ENCODE data around the gene UGT2B10.
"Not testable (repeated sequence)": the region's sequence is repeated elsewhere in the genome, so short reads cannot be mapped to it uniquely, and the experiment has no call there.

Gene UGT2B10

DNA sequence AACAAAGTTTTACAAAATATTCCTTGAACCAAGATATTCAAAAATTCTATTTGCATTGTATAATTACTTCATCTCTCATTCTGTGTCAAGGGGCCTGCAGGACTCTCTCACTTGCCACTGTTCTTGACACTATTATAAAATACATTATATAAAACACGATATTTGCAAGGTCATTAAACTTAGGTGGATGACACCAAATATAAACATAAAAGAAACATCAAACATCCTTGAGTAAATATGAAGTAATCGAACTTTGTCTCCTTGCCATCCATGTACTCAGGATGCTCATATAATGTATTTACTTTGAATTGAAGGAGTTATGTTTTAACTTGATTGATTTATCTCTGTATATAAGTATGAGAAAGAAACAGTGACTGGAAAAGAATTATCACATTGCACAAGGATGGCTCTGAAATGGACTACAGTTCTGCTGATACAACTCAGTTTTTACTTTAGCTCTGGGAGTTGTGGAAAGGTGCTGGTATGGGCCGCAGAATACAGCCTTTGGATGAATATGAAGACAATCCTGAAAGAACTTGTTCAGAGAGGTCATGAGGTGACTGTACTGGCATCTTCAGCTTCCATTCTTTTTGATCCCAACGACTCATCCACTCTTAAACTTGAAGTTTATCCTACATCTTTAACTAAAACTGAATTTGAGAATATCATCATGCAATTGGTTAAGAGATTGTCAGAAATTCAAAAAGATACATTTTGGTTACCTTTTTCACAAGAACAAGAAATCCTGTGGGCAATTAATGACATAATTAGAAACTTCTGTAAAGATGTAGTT is at the start of gene UGT2B10:
Gene UGT2B10, plus strand, starts transcription at position 378 of the 793 bp plus-strand sequence. Its CDS starts 26 bp downstream, at position 404.
- not testable (repeated sequence) for DNase-seq (ENCODE audit: low spot score)

DNA sequence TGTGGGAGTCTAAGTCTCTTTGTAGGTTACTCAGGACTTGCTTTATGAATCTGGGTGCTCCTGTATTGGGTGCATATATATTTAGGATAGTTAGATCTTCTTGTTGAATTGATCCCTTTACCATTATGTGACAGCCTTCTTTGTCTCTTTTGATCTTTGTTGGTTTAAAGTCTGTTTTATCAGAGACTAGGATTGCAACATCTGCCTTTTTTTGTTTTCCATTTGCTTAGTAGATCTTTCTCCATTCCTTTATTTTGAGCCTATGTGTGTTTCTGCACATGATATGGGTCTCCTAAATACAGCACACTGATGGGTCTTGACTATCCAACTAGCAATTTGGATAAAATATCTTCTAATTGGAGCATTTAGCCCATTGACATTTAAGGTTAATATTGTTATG is 44.0 kb upstream of the UGT2B10 start:
- not testable (repeated sequence) for DNase-seq (ENCODE audit: low spot score)

DNA sequence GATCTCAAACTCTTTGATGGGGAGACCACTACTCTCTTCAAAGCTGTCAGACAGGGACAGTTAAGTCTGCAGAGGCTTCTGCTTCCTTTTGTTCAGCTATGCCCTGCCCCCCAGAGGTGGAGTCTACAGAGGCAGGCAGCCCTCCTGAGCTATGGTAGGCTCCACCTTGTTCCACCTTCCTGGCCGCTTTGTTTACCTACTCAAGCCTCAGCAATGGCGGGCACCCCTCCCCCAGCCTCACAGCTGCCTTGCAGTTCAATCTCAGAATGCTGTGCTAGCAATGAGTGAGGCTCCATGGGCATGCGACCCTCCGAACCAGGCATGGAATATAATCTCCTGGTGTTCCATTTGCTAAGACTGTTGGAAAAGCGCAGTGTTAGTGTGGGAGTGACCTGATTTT is 42.1 kb upstream of the UGT2B10 start:
- DNase-seq (ENCODE audit: low spot score): no peak

DNA sequence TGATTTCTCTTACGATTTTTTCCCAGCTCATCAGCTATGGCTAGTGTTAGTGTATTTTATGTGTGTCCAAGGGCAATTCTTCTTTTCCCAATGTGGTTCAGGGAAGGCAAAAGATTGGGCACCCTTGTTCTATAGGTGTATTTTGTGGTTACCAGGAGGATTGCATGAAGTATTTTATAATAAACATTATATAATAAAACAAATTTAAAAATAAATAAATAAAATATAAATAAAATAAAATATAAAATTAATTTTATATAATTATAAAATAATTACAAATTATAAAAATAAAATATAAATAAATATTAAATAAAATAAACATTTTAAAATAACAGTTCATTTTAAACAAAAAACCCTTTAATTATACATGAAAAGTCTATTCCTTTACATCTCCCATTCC is 35.6 kb upstream of the UGT2B10 start:
- DNase-seq (ENCODE audit: low spot score): no peak

DNA sequence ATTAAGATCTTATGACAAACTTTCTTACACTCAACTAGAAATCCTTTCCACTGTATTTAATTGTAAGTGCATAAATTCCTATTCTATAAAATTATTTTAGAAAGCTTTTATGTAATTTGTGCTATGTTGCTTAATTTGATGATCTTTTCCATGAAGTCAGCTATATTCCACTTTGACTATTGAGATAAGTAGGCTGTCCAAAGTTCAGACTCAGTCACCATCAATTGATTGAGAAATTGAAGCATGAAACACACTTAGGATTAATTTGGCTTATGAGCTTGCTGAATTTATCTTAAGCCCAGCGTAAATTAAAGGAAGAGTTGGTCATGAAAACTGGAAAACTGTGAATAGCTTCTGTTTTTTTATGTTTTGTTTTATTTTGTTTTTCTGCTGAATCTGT is 18.7 kb upstream of the UGT2B10 start:
- no peak for DNase-seq (ENCODE audit: low spot score)

DNA sequence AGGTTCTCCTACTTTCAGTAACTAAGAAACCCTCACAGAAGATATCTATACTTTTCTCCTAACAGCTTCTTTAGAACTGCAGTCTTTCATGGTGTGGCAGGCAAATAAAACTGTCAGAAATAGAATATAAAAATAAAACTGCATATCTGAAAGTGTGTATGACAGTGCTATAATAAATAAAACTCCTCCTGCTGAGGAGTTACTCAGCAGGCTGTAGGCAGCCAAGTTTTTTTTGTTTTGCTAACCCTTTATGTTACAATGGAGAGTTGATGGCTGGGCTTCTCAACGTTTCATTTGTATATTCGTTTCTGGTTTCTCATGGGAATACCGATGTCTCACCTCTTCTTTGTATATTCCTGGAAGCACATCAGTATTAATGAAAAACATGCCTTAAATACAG is 18.2 kb upstream of the UGT2B10 start:
- no peak for DNase-seq (ENCODE audit: low spot score)

DNA sequence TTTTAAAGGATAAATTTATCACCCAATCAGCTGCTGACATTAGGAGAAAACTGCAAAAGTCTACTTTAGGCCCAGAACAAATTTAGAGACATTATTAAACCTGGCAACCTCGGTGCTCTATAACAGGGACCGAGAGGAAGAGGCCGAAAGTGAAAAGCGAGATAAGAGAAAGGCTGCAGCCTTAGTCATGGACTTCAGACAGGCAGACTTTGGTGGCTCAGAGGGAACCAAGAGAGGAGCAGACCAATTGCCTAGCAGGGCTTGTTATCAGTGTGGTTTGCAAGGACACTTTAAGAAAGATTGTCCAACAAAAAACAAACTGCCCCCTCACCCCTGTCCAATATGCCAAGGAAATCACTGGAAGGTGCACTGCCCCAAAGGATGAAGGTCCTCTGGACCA is 12.8 kb upstream of the UGT2B10 start:
- DNase-seq (ENCODE audit: low spot score): no peak

DNA sequence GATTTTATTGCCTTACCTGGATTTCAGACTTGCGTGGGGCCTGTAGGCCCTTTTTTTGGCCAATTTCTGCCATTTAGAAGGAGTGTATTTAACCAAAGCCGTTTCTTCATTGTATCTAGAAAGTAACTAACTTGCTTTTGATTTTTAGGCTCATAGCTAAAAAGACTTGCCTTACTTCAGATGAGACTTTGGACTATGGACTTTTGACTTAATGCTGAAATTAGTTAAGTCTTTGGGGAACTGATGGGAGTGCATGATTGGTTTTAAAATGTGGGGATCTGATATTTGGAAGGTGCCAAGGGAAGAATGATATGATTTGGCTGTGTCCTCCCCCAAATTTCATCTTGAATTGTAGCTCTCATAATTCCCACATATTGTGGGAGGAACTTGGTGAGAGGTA is 7.7 kb upstream of the UGT2B10 start:
- no peak for DNase-seq (ENCODE audit: low spot score)

DNA sequence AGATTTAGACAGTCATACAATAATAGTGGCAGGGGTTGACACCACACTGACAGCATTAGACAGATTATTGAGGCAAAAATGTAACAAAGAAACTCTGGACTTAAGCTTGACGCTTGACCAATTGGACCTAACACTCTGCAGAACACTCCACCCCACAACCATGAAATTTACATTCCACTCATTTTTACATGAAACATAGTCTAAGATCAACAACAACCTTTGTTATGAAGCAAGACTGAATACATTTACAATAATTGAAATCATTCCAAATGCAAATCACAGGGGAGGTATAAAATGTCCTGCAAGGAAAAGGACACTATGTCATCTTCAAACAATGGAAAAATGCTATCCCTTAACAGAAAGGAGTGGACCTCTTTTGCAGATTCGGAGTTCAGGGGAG is 4.9 kb upstream of the UGT2B10 start:
- no peak for DNase-seq (ENCODE audit: low spot score)

DNA sequence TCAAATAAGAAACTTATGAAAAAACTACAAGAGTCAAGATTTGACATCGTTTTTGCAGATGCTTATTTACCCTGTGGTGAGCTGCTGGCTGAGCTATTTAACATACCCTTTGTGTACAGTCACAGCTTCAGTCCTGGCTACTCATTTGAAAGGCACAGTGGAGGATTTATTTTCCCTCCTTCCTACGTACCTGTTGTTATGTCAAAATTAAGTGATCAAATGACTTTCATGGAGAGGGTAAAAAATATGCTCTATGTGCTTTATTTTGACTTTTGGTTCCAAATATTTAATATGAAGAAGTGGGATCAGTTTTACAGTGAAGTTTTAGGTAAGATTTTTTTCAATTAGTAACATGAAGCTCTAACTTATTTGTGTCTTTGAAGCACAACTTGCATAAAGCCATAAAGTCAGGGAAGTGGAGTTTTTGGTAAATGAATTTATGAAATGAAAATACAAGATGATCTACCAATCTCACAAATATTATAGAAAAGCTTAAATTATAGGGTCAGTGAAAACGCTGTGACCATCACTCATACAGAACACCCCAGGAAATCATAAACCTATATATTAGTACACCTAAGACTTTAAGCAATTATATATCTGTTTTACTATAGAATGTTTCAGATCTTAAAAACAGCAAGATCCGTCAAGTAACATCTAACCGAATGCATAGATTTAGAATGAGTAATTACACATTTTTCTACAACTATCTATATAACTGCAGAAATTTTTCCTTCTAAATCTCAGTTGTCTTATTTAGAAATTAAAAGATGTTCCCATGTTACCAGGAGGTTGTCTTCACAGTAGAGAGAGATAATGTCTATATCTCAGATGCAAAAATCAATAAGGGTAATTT is 844 bp downstream of the UGT2B10 start:
- DNase-seq (ENCODE audit: low spot score): not testable (repeated sequence)

DNA sequence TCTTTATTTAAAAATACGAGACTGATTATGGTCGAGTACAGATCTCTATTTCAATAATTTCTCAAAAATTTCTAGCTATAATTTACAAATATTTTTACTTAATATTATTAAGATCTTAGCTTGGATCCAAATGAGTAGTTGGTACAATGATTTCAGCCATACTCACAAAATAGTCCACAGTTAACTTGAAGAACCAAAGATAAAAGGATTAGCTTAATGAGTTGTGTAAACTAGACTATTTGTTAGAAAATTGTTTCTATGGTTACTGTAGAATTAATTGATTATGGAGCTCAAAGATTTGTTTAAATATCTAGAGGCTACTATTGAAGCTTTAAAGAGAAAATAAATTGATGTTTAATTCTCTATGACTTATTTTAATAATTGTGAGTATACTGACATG is 1.6 kb downstream of the UGT2B10 start:
- no peak for DNase-seq (ENCODE audit: low spot score)

DNA sequence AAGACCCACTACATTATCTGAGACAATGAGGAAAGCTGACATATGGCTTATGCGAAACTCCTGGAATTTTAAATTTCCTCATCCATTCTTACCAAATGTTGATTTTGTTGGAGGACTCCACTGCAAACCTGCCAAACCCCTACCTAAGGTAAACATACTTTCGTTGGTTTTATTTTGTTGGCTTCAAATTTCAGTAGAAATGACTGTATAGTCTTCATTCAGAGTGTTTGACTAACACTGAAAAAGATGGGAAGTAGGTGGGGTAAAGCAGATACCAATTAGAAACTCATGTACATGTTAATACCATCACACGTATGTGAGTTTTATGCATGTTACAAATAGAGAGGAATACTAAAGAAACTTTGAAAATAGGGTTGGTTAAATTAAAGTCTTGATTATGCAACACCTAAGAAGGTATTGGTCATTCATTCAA is 2.3 kb downstream of the UGT2B10 start:
- not testable (repeated sequence) for DNase-seq (ENCODE audit: low spot score)

DNA sequence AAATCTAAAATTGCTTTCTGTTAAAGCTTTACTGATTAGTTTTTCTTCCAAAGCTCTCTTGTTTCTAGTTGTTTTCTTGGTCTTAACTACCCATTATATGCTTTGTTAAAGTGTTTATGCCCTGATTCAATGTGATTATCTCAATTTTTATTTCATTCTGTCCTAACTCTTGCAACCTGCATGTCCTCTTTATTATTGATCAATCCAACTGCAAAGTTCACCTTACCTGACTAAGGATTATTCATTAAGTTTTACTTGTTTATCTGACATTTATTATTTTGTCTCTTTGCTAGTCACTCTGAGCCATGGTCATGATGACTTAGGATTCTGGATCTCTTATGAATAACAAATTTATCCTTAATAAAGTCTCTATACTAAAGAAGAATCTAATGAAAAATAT is 15.8 kb downstream of the UGT2B10 start:
- no peak for DNase-seq (ENCODE audit: low spot score)

DNA sequence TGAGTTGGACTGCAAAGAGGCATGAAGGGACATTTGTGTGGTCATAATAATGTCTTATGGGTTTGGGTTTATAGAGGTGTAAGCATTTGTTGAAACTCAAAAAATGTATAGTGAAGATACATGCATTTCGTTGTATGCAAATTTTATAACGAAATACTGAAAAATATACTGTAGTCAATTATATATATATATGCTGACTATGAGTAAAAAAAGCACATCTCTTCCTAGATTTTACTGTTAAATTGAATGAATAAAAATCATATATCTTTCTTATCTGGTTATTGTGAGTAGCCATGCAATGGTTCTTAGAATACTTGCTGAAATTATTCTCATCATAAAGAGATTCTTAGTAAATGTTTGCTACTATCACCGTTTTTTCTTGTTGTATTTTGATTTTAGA is 34.5 kb downstream of the UGT2B10 start:
- no peak for DNase-seq (ENCODE audit: low spot score)

DNA sequence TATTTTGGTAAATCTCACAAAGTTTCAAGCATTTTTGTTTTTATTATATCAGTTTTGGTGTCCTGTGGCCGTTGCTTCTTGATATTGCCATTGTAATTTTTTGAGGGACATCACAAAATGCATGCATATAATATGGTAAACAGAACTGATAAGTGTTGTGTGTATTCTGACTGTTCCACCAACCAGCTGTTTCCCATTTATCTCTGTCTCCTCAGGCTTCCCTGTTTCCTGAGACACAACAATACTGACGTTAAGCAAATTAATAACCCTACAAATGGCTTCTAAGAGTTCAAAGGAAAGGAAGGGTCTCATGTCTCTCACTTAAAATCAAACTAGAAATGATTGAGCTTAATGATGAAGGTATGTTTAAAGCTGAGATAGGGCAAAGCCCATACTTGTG is 40.0 kb downstream of the UGT2B10 start:
- DNase-seq (ENCODE audit: low spot score): no peak

DNA sequence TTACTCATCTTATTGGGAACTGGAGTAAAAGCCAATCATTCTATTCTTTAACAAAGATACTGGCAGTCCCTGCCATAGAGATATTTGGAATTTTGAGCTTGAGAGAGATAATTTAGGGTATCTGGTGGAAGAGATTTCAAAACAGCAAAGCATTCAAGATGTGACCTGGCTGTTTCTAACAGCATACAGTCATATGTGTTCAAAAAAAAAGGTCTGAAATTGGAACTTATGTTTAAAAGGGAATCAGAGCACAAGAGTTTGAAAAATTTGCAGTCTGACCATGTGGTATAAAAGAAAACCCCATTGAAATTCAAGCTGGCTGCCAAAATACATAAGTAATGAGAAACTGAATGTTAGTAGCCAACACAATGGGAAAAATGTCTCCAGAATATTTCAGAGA is 42.2 kb downstream of the UGT2B10 start:
- DNase-seq (ENCODE audit: low spot score): no peak

DNA sequence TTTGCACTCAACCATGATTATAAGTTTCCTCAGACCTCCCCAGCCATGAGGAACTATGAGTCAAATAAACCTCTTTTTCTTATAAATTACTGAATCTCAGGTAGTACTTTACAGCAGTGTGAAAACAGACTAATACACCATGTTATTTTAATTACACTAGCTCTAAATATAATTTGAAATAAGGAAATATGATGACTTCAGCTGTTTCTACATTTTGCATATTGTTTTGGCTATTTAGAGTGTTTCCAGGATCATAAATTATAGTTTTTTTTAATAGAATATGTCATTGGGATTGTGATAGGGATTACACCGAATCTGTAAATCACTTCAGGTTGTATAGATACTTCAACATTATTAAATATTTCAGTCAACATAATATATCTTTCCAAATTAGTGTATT is 43.9 kb downstream of the UGT2B10 start:
- DNase-seq (ENCODE audit: low spot score): no peak

DNA sequence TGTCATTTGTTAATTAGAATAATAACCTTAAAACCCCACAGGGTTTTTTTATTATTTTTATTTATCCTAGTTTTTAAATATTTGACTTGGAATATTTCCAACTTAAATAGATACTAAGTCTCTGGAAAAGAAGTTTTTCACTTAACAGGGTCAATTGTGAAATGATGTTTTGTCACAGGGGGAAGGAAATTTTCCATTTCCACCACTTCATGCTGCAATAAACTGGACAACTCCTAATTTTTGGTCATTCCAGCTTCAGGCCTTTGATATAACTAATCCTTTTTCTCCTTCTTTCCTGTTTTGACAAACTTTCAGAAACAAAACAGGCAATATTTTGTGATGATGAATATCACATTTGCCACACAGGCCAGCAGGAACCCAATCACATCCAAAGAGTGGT is 45.3 kb downstream of the UGT2B10 start:
- DNase-seq (ENCODE audit: low spot score): no peak

DNA sequence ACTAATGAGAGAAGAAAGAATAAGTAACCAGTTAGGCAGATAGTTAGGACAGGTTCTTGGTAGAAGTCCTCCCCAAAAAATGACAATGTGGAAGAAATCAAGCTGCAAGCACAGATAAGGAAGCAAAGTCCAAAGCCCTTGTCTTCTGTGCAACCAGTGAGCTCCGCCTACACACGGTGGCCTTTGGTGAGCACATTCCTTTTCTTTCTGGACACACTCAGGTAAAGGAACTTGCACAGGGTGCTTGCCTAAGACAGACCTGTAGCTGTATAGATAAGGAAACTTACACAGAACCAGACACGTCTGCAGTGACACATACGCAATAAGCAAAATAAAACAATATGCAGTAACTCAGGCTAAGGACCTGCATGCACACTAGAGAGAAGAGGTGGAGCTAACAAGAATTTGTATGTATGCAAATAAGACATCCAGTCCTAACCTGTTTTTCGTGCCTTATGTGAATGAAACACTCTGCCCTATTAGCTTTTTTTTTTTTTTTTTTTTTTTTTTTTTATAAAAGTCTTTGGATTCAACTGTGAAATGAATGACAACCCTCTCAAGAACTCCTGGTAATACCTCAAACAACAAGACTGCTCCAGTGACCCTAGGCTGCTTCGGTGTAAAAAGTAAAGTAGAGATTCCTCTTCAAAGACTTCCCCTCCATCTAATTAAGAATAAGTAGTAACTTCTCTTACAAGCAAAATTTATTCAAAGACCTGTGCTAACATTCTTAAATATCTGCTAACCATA is 48.8 kb downstream of the UGT2B10 start:
- no peak for DNase-seq (ENCODE audit: low spot score)

DNA sequence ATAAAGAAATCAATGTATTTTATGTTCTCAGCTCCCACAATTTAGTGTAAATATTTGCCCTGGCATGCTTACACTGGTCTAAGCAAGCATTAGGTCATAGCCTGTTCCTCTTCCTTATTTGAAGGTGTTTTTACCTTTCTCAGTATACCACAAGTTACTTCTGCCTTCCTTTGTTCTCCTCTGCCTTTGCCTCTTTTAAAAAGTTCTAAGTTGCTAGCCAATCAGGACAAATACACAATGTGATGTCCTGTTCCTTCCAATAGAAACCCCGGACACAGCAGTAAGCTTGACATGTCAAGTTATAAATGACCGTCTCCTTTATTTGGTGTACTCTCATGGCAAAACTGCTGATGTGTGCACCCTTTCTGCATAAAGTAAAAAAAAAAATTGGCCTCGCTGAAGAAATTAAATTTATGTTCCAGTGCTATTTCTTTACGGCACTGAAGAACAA is 49.4 kb downstream of the UGT2B10 start:
- no peak for DNase-seq (ENCODE audit: low spot score)

DNA sequence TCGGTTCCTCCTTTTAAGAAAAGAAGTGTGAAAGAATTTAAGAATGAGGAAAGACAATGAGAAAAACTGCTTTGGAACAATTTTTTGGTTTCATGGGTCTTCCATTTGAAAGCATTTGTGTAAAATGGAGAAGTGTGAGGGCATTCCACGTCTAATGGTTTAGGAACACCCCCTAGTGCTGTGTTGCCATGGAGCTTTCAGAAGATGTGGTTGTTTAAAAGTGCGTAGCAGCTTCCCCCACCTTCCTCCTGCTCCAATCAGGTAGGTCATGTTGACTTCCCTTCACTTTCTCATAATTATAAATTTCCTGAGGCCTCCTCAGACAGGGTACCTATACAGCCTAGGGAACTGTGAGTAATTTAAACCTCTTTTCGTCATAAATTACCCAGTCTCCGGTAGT is 50.0 kb downstream of the UGT2B10 start:
- DNase-seq (ENCODE audit: low spot score): no peak

DNA sequence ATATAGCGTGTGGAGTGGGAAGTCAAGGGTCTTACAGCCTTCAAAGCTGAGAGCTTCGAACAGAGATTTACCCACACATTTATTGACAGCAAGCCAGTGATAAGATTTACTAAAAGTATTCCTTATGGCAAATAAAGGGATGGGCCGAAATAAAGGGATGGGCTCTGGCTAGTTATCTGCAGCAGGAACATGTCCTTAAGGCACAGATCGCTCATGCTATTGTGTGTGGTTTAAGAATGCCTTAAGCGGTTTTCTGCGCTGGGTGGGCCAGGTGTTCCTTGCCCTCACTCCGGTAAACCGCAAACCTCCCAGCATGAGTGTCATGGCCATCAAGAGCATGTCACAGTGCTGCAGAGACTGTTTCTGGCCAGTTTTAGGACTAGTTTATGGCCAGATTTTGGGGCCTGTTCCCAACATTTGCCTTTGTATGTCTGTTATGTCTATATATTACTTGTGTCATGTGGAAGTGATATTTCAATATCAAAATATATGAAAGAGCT is 53.5 kb downstream of the UGT2B10 start:
- DNase-seq (ENCODE audit: low spot score): no peak

All from AG08395 (cell line).